NB4 (cell line): ENCODE measurements around the gene DPF3.

ENCODE experiments used
- DNase-seq: peaks from one replicate; pipeline ENCODE4 v3.0.0; 2010; ENCODE audit warnings: low read depth
- H3K4me3 ChIP-seq: one replicate; pipeline ENCODE4 v1.5.1; 2011; ENCODE audit warnings: mild to moderate bottlenecking, low read depth, low read length, moderate library complexity
- MYC ChIP-seq: IDR thresholded peaks from 2 replicates; pipeline ENCODE4 v1.6.1; 2011; ENCODE audit warnings: low read depth, low read length
- POLR2A ChIP-seq: IDR thresholded peaks from 2 replicates; pipeline ENCODE4 v1.6.1; 2011; ENCODE audit warnings: mild to moderate bottlenecking; ENCODE audit not compliant: insufficient read length; ENCODE audit errors: extremely low read depth
- TF ChIP-seq, protein P1 (sequence below): IDR thresholded peaks from 2 replicates; pipeline ENCODE4 v1.6.1; 2011; ENCODE audit warnings: low read depth, low read length
- TF ChIP-seq, protein P2 (sequence below): IDR thresholded peaks from one replicate; pipeline ENCODE4 v1.5.1; 2012; ENCODE audit warnings: low read depth, low read length

Gene DPF3

DNA sequence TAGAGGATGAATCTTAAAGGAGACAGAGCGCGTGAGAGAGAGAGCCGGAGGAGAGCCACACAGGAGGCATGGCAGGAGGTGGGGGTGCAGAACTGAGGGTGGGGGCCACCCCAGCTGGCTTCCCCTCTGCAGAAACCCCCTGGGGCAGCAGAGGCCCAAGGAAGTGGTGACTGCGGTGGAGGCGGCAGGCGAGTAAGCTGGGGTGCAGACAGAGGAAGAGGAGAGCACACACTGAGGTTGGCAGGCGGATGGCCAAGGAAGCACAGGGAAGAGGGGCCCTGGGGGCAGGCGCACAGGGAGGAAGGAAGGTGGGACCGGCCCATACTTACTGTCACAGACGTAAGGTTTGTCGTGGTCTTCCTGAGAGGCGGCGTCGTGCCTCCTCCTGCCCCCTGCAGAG lies 179.8 kb downstream of the DPF3 start:
- TF ChIP-seq, protein P1, sequence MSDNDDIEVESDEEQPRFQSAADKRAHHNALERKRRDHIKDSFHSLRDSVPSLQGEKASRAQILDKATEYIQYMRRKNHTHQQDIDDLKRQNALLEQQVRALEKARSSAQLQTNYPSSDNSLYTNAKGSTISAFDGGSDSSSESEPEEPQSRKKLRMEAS = no peak
- TF ChIP-seq POLR2A (no peak), MYC (no peak)
- TF ChIP-seq, protein P2, sequence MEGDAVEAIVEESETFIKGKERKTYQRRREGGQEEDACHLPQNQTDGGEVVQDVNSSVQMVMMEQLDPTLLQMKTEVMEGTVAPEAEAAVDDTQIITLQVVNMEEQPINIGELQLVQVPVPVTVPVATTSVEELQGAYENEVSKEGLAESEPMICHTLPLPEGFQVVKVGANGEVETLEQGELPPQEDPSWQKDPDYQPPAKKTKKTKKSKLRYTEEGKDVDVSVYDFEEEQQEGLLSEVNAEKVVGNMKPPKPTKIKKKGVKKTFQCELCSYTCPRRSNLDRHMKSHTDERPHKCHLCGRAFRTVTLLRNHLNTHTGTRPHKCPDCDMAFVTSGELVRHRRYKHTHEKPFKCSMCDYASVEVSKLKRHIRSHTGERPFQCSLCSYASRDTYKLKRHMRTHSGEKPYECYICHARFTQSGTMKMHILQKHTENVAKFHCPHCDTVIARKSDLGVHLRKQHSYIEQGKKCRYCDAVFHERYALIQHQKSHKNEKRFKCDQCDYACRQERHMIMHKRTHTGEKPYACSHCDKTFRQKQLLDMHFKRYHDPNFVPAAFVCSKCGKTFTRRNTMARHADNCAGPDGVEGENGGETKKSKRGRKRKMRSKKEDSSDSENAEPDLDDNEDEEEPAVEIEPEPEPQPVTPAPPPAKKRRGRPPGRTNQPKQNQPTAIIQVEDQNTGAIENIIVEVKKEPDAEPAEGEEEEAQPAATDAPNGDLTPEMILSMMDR = no peak
- H3K4me3 ChIP-seq = no peak overlapping the region
- DNase-seq = peak; percentile 74

DNA sequence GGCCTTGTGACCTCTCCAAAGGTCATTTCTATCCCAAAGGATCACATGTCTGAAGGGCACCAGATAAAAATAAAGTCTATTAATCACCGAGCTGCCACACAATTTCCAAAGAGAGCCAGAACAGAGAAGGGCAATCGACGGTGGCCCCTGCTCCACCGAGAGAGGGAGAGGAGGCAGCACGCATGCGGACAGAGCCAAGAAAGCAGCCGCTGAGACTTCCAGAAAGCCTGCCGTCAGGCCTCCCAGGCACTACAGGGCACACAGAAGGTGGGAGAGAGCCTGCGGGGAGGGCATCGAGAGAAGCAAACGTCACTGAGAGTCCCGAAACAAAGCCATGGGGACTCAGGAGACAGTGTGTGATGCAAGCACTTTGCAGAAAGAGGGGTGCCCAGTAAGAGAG lies 182.0 kb downstream of the DPF3 start:
- TF ChIP-seq, protein P1 = no peak
- TF ChIP-seq, protein P2 = no peak
- no peak for TF ChIP-seq POLR2A
- no peak for TF ChIP-seq MYC
- no peak for DNase-seq
- H3K4me3 ChIP-seq = no peak overlapping the region

DNA sequence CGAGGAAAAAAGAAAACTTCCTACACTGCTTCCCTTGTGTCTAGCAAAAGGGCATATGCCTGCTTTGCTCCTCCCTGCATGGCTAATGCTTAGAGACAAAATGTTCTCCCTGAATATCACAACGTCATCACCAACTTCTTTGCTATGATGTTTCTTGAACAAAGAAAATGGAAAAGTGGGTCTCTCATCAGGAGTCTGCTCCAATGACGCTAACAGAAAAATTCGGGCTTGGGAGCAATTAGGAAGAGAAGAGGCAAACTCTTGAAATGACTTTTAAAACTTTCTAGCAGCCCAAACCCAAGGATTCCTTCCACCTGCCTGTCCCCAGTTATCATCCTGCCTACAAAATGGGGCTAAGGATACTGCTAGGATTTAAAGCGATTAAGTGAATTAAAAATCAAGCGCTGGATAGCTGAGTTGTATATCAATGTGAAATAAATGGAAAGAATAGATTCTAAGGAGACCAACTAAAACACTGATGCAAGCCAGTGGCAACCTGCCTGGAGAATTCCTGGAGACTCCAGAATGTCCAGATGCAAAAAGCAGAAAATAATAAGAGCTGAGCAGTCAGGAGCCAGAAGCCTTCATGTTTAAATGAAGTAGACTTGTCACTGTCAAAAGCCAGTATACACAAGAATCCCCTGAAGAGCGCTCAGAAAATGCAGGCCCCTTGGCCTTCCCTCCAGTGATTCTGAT lies 183.8 kb downstream of the DPF3 start:
- TF ChIP-seq POLR2A = no peak
- TF ChIP-seq, protein P2 = no peak
- TF ChIP-seq MYC = no peak
- TF ChIP-seq, protein P1 = no peak
- H3K4me3 ChIP-seq = no peak overlapping the region

DNA sequence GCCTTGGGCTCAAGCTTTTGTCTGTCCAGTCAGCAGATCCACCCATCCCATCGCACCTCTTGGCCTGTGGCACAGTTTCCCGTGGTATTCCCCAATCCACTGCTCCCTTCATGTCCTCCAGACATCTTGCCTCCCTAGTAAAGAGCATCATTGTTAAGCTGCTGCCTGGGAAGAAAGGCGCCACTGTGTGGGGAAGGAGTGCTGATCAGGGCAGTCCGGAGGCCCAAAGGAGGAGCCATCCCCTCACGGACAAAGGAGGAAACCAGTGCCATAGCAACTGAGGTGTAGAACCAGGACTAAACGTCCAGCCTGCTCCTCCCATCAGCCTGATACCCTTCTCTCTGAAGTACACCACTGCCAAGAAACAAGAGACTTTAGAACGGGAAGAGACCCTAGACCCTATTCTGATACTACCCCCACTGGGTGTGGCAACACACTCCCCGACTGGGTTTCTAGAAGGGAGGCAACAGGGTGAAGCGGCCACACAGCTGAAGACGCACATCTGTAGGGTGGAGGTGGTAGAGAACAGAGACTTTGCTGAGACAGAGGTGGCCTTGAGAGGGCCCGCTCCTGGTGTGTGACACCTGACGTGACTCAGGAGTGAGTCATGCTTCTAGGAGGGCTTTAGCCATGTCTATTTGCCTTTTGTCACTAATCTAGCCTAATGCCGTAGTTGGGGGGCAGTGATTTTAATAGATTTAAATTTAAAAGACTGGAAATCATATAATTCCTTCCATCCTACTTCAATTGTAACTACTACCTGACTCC lies 185.0 kb downstream of the DPF3 start:
- TF ChIP-seq, protein P1 = no peak
- TF ChIP-seq MYC (no peak), POLR2A (no peak)
- H3K4me3 ChIP-seq = no peak overlapping the region
- DNase-seq = no peak

More for the DNA sequence above, 183.8 kb downstream of the DPF3 start:
- DNase-seq = no peak

DNA sequence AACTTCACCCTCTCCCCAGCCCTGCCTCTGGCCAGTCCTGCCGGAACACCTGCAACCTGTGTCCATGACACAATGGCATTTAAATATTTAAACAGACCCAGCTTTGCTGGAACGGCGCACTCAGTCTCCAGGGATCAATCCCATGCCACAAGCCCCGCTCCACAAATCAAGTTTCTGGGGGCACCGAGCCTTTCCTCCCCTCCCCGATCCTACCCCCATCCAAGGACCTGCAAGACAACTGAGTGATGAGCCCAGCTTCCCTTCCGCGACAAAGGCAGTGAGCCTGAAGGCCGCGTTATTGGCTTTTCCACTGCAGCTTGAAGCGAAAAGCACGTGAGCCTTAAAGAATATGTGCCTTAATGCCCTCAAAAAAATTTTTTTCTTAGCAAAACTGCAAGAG lies 185.7 kb downstream of the DPF3 start:
- H3K4me3 ChIP-seq = no peak overlapping the region
- TF ChIP-seq POLR2A (no peak), MYC (no peak)
- TF ChIP-seq, protein P2 = no peak
- TF ChIP-seq, protein P1 = no peak
- no peak for DNase-seq

DNA sequence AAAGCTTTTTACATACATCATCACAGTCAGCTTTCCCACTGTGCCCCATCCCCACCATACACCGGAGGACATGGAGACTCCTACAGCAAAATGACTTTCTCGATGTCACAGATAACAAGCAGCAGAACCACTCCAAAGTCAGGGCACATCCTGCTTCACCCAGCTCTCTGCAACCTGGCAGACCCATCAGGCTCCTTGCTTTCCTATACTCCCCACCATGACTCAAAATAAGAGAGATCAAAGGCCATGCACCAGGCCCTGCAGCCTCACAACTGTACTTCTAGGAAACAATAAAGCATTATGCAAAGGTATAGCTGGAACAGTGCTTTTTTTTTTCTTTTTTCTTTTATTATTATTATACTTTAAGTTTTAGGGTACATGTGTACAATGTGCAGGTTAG lies 187.4 kb downstream of the DPF3 start:
- TF ChIP-seq, protein P1 = no peak
- TF ChIP-seq MYC (no peak), POLR2A (no peak)
- TF ChIP-seq, protein P2 = no peak
- DNase-seq = no peak
- H3K4me3 ChIP-seq = no peak overlapping the region
